Measurements from ENCODE around the gene SNHG17.

DNA sequence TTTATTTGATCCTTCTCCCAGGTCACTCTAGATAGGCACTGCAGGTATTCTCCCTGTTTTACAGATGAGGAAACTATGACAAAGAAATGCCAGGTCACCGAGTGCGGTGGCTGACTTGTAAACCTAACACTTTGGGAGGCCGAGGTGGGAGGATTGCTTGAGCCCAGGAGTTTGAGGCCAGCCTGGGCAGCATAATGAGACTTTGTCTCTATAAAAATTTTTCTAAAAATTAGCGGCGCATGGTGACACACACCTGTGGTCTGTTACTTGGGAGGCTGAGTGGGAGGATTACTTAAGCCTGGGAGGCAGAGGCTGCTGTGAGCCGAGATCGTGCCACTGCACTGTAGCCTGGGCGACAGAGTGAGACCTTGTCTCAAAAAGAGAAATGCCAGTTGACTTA lies 42.6 kb upstream of the SNHG17 start:
- TF ChIP-seq, protein P1, sequence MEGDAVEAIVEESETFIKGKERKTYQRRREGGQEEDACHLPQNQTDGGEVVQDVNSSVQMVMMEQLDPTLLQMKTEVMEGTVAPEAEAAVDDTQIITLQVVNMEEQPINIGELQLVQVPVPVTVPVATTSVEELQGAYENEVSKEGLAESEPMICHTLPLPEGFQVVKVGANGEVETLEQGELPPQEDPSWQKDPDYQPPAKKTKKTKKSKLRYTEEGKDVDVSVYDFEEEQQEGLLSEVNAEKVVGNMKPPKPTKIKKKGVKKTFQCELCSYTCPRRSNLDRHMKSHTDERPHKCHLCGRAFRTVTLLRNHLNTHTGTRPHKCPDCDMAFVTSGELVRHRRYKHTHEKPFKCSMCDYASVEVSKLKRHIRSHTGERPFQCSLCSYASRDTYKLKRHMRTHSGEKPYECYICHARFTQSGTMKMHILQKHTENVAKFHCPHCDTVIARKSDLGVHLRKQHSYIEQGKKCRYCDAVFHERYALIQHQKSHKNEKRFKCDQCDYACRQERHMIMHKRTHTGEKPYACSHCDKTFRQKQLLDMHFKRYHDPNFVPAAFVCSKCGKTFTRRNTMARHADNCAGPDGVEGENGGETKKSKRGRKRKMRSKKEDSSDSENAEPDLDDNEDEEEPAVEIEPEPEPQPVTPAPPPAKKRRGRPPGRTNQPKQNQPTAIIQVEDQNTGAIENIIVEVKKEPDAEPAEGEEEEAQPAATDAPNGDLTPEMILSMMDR (IDR thresholded peaks at IDR 0.05; ENCODE audit: insufficient read depth, low read depth, low read length): no peak
- no peak for TF ChIP-seq EZH2 (IDR thresholded peaks at IDR 0.05; ENCODE audit: insufficient read depth, low read length)

Measured in astrocyte (in vitro differentiated cells and primary cell).